ENCODE measurements around the gene MINDY4. TPM values are rescaled to one million over a fixed set of nuclear protein-coding genes. Genes with fewer than 3 reads are reported as not detected.
A peak's percentile ranks its signal among the peaks of the same experiment; 100 is the strongest.

MINDY4 gene
- total and polyA plus RNA-seq, 4 experiments from 2014 or later: 0.23 to 1.5 (median 1.1) TPM

- no peaks in the 10 kb centered on the region for H3K27me3 Mint-ChIP-seq
- intact Hi-C loops (cut with micrococcal nuclease): loop anchor here (1.0 to 5.0 kb wide), 5 partner anchors 38 to 230 kb away; partner anchors contain the start of gene CRHR2
- H3K27ac ChIP-seq (ENCODE audit: low read depth, low read length): no peak overlapping the region
- peak; percentile 60 to 77 (median 67) for DNase-seq
- no peak overlapping the region for H3K4me3 ChIP-seq (ENCODE audit: low read length in 2 of 2)
- POLR2A ChIA-PET (ENCODE audit: partially characterized antibody): interaction anchor here (0.6 to 6.4 kb wide), 7 partner anchors 13 to 456 kb away, joined by 3 to 139 read pairs (median 6); partner anchors contain the start of gene CRHR2
- H3K36me3 Mint-ChIP-seq: no peaks in the 10 kb centered on the region
- peaks cover 31 to 50% (median 39%) of the 10 kb centered on the region in 4 donors for H3K4me1 Mint-ChIP-seq
- peak overlapping the region in 5 of 7 donors; percentile 30 to 60 (median 53) for H3K27ac Mint-ChIP-seq
- no peaks in the 10 kb centered on the region for H3K27me3 ChIP-seq (ENCODE audit: insufficient read depth, low read length)
- H3K4me3 Mint-ChIP-seq: peak overlapping the region in 1 of 8 donors; percentile 50
- H3K9me3 ChIP-seq (ENCODE audit: control insufficient read depth in 1 of 2, low read length in 2 of 2): no peaks in the 10 kb centered on the region
- no peaks in the 10 kb centered on the region for H3K36me3 ChIP-seq (ENCODE audit: insufficient read depth, low read length)
- H3K4me1 ChIP-seq (ENCODE audit: insufficient read depth, low read length): peaks cover 53% of the 10 kb centered on the region
- CTCF ChIA-PET (ENCODE audit: partially characterized antibody): interaction anchor here (0.7 to 10.0 kb wide), 47 partner anchors 10 to 561 kb away, joined by 3 to 341 read pairs (median 4); partner anchors contain the start of genes CRHR2 and INMT
- no peaks in the 10 kb centered on the region for H3K9me3 Mint-ChIP-seq
These were observed 30.6 kb upstream of the MINDY4 start for GRCh38 chr7:30740417-30741181.

DNA sequence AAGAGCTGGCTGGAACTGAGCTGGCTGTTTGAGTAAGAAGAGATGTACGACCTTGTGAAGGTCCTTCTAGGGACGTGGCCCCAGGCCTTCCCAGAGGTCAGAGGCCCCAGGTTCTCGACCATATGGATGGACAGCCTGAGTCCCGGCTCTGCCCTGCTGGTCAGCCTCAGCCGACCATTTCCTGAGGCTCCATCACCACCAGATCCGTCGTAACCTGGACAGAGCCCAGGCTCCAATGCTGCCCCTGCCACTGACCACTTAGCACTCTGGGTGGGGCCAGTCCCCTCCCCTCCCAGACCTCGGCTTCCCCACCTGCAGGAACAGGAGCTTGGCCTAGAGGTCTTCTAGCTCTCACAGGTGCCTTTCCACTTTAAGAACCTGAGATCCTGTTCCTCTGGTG, 29.9 kb upstream of the MINDY4 start:
- H3K4me1 ChIP-seq (ENCODE audit: insufficient read depth, low read length): peaks cover 53% of the 10 kb centered on the region
- Mint-ChIP-seq H3K4me1 (peaks cover 31 to 50% (median 39%) of the 10 kb centered on the region in 4 donors), H3K27me3 (no peaks in the 10 kb centered on the region)

DNA sequence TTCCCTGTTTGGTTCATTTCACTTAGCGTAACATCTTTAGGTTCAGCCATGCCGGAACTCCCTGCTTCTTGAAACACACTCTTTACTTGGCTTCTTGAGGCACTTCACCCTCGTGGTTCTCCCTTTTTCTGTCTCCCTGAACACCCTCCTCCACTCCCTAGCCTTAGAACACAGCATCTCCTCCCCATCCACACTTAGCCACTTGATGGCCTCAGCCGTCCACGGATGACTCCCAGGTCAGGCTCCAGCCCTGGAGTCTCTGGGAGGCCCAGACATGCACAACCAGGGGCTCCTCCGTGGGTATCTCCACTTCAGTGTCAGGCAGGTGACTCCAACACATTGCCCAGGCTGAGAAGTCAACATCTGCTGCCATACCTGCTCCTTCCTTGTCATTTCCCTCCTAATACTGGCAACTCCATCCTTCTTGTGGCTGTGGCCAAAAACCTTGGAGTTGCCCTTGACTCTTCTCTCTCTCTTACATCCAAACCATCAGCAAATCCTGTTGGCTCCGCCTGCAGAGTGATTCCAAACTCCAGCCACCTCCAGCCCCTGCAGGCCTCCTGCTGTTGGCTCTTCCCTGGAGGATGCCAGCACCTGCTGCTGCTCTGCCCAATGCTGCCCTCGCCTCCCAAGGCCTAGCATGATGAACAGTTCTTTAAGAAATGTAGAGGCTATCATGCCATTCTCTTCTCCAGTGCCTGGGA, 27.7 kb upstream of the MINDY4 start:
- Mint-ChIP-seq H3K27me3 (no peaks in the 10 kb centered on the region), H3K4me3 (no peak overlapping the region), H3K4me1 (peaks cover 19 to 34% (median 24%) of the 10 kb centered on the region in 4 donors), H3K36me3 (no peaks in the 10 kb centered on the region), H3K27ac (peak overlapping the region in 2 of 7 donors; percentile 48 to 52), H3K9me3 (no peaks in the 10 kb centered on the region)
- H3K36me3 ChIP-seq (ENCODE audit: insufficient read depth, low read length): no peaks in the 10 kb centered on the region
- peaks cover 34% of the 10 kb centered on the region for H3K4me1 ChIP-seq (ENCODE audit: insufficient read depth, low read length)
- ChIA-PET CTCF (ENCODE audit: partially characterized antibody) (interaction anchor here (10.0 kb wide), 1 partner anchor 40 kb away, joined by 341 read pairs; no protein-coding TSS in a partner anchor), POLR2A (ENCODE audit: partially characterized antibody) (interaction anchor here (6.4 kb wide), 1 partner anchor 16 kb away, joined by 139 read pairs; no protein-coding TSS in a partner anchor)
- no peaks in the 10 kb centered on the region for H3K27me3 ChIP-seq (ENCODE audit: insufficient read depth, low read length)
- no peak overlapping the region for H3K27ac ChIP-seq (ENCODE audit: low read depth, low read length)
- intact Hi-C loops (cut with micrococcal nuclease): loop anchor here (5.0 kb wide), 1 partner anchor 116 kb away; no protein-coding TSS in a partner anchor
- H3K9me3 ChIP-seq (ENCODE audit: control insufficient read depth in 1 of 2, low read length in 2 of 2): no peaks in the 10 kb centered on the region
- H3K4me3 ChIP-seq (ENCODE audit: low read length in 2 of 2): no peak overlapping the region
- DNase-seq: no peak

More for the DNA sequence above, 29.9 kb upstream of the MINDY4 start:
- H3K4me3 ChIP-seq (ENCODE audit: low read length in 2 of 2): no peak overlapping the region
- CTCF ChIA-PET (ENCODE audit: partially characterized antibody): interaction anchor here (0.7 to 10.0 kb wide), 25 partner anchors 9 to 234 kb away, joined by 3 to 341 read pairs (median 9); partner anchors contain the start of genes CRHR2 and INMT
- intact Hi-C loops (cut with micrococcal nuclease): loop anchor here (5.0 kb wide), 1 partner anchor 114 kb away; no protein-coding TSS in a partner anchor
- H3K9me3 Mint-ChIP-seq: no peaks in the 10 kb centered on the region
- peak overlapping the region in 1 of 7 donors; percentile 53 for H3K27ac Mint-ChIP-seq
- H3K36me3 Mint-ChIP-seq: no peaks in the 10 kb centered on the region
- H3K9me3 ChIP-seq (ENCODE audit: control insufficient read depth in 1 of 2, low read length in 2 of 2): no peaks in the 10 kb centered on the region
- no peak overlapping the region for H3K4me3 Mint-ChIP-seq
- H3K36me3 ChIP-seq (ENCODE audit: insufficient read depth, low read length): no peaks in the 10 kb centered on the region
- no peaks in the 10 kb centered on the region for H3K27me3 ChIP-seq (ENCODE audit: insufficient read depth, low read length)
- POLR2A ChIA-PET (ENCODE audit: partially characterized antibody): interaction anchor here (5.2 to 6.4 kb wide), 2 partner anchors 14 to 39 kb away, joined by 38 to 139 read pairs; no protein-coding TSS in a partner anchor
- no peak overlapping the region for H3K27ac ChIP-seq (ENCODE audit: low read depth, low read length)
- no peak for DNase-seq

- Histone ChIP-seq H3K27ac (ENCODE audit: low read depth, low read length) (no peak overlapping the region), H3K9me3 (ENCODE audit: control insufficient read depth in 1 of 2, low read length in 2 of 2) (no peaks in the 10 kb centered on the region), H3K36me3 (ENCODE audit: insufficient read depth, low read length) (no peaks in the 10 kb centered on the region), H3K4me3 (ENCODE audit: low read length in 2 of 2) (no peak overlapping the region), H3K27me3 (ENCODE audit: insufficient read depth, low read length) (no peaks in the 10 kb centered on the region), H3K4me1 (ENCODE audit: insufficient read depth, low read length) (peaks cover 29% of the 10 kb centered on the region)
- Mint-ChIP-seq H3K27ac (peak overlapping the region in 3 of 7 donors; percentile 14 to 52 (median 26)), H3K27me3 (no peaks in the 10 kb centered on the region), H3K36me3 (no peaks in the 10 kb centered on the region), H3K4me3 (no peak overlapping the region), H3K4me1 (peaks cover 14 to 29% (median 19%) of the 10 kb centered on the region in 4 donors), H3K9me3 (no peaks in the 10 kb centered on the region)
- ChIA-PET CTCF (ENCODE audit: partially characterized antibody) (interaction anchor here (1.2 to 1.4 kb wide), 2 partner anchors 17 to 41 kb away, joined by 4 to 7 read pairs; no protein-coding TSS in a partner anchor), POLR2A (ENCODE audit: partially characterized antibody) (no interaction called here)
- intact Hi-C loops (cut with micrococcal nuclease): loop anchor here (5.0 kb wide), 1 partner anchor 117 kb away; no protein-coding TSS in a partner anchor
- DNase-seq: no peak
These were observed 27.2 kb upstream of the MINDY4 start for GRCh38 chr7:30744075-30744417.

DNA sequence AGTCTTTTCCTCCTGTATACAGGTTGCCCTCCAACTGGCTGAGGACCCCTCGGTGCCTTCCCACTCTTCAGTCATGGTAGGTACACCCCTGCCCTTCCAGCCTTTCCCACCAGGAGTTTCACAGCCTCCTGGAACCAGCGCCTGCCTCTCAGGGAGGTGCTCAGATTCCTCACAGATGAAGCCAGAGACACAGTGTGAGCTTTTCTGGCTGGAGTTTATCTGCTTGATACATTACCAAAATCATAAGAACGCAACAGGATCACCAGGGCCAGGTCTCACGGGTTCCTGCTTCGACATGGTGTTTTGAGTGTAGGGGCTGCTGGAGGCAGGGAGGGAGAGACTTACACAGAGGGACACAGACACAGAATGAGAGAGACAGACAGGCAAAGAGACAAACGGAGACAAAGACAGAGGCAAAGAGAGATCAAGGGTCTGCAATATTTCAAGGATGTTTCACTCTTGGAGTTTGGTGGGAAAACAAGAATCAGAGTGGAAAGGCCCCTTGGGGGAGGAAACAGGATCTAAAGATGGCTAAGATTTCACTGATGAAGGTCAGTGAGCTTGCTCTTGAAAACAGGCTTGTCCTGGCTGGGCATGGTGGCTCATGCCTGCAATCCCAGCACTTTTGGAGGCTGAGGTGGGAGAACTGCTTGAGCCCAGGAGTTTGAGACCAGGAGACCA, 25.8 kb upstream of the MINDY4 start:
- intact Hi-C loops (cut with micrococcal nuclease): no loop called here
- Mint-ChIP-seq H3K27ac (peak overlapping the region in 1 of 7 donors; percentile 12), H3K4me3 (no peak overlapping the region), H3K4me1 (peaks cover 10 to 23% (median 11%) of the 10 kb centered on the region in 4 donors), H3K36me3 (no peaks in the 10 kb centered on the region), H3K27me3 (peaks cover 0 to 3% of the 10 kb centered on the region in 2 donors), H3K9me3 (no peaks in the 10 kb centered on the region)
- DNase-seq: no peak
- Histone ChIP-seq H3K9me3 (ENCODE audit: control insufficient read depth in 1 of 2, low read length in 2 of 2) (no peaks in the 10 kb centered on the region), H3K4me3 (ENCODE audit: low read length in 2 of 2) (no peak overlapping the region), H3K36me3 (ENCODE audit: insufficient read depth, low read length) (no peaks in the 10 kb centered on the region), H3K27ac (ENCODE audit: low read depth, low read length) (no peak overlapping the region), H3K4me1 (ENCODE audit: insufficient read depth, low read length) (peaks cover 16% of the 10 kb centered on the region), H3K27me3 (ENCODE audit: insufficient read depth, low read length) (no peaks in the 10 kb centered on the region)
- POLR2A ChIA-PET (ENCODE audit: partially characterized antibody): interaction anchor here (1.1 kb wide), 1 partner anchor 18 kb away, joined by 5 read pairs; no protein-coding TSS in a partner anchor
- CTCF ChIA-PET (ENCODE audit: partially characterized antibody): interaction anchor here (1.2 to 1.5 kb wide), 3 partner anchors 19 to 42 kb away, joined by 3 to 7 read pairs (median 4); no protein-coding TSS in a partner anchor

DNA sequence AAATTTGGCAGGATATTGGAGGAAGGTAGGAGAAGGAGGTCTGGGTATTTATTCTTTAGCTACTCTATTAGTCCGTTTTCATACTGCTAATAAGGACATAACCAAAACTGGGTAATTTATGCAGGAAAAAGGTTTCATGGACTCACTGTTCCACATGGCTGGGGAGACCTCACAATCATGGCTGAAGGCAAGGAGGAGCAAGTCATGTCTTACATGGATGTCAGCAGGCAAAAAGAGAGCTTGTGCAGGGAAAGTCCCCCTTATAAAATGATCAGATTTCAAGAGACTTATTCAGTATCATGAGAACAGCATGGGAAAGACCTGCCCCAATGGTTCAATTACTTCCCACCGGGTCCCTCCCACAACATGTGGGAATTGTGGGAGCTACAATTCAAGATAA, 21.2 kb upstream of the MINDY4 start:
- Mint-ChIP-seq H3K36me3 (no peaks in the 10 kb centered on the region), H3K4me1 (no peaks in the 10 kb centered on the region), H3K9me3 (peaks cover 0 to 4% (median 0%) of the 10 kb centered on the region in 8 donors), H3K27me3 (peaks cover 0 to 4% of the 10 kb centered on the region in 2 donors), H3K4me3 (no peak overlapping the region), H3K27ac (no peak overlapping the region)
- Histone ChIP-seq H3K9me3 (ENCODE audit: control insufficient read depth in 1 of 2, low read length in 2 of 2) (no peaks in the 10 kb centered on the region), H3K4me1 (ENCODE audit: insufficient read depth, low read length) (no peaks in the 10 kb centered on the region), H3K27me3 (ENCODE audit: insufficient read depth, low read length) (no peaks in the 10 kb centered on the region), H3K27ac (ENCODE audit: low read depth, low read length) (no peak overlapping the region), H3K36me3 (ENCODE audit: insufficient read depth, low read length) (no peaks in the 10 kb centered on the region), H3K4me3 (ENCODE audit: low read length in 2 of 2) (no peak overlapping the region)
- ChIA-PET CTCF (ENCODE audit: partially characterized antibody) (interaction anchor here (4.6 kb wide), 1 partner anchor 10 kb away, joined by 30 read pairs; no protein-coding TSS in a partner anchor), POLR2A (ENCODE audit: partially characterized antibody) (no interaction called here)
- DNase-seq: no peak
- intact Hi-C loops (cut with micrococcal nuclease): no loop called here
